ENCODE measurements around the gene ATG3.
A peak's percentile ranks its signal among the peaks of the same experiment; 100 is the strongest.

The ATG3 gene

DNA sequence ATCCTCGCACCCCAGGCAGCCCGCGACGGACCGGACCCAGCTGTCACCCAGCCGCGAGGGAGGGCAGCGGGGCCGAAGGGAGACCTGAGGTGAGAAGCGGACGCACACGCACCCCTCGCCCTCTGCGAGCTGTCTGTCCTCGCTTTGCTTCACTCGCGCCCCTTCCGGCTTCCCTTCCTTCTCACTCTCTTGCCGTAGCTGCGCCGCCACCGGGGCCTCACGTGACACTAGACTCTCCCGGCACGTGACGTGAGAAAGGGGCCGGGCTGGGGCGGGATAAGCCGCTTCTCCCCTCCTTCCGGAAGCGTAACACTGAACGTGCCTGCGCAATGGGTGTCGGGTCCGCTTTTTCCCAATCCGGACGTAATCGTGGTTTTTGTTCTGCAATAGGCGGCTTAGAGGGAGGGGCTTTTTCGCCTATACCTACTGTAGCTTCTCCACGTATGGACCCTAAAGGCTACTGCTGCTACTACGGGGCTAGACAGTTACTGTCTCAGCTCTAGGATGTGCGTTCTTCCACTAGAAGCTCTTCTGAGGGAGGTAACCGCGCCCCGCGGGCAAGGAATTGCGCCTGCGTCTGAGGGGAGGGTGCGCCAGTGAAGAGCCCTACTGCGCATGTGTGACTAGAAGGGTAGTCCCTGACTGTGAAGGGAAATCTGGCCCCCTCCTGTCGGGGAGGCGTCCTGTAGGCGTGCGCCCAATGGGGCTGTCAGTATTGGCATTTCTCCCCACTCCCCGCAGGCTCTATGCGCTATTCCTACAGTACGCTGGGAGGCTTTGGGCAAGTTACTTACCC is at the start of gene ATG3, which contains the start of gene SLC35A5 (continued):
- TF ChIP-seq, protein P1, sequence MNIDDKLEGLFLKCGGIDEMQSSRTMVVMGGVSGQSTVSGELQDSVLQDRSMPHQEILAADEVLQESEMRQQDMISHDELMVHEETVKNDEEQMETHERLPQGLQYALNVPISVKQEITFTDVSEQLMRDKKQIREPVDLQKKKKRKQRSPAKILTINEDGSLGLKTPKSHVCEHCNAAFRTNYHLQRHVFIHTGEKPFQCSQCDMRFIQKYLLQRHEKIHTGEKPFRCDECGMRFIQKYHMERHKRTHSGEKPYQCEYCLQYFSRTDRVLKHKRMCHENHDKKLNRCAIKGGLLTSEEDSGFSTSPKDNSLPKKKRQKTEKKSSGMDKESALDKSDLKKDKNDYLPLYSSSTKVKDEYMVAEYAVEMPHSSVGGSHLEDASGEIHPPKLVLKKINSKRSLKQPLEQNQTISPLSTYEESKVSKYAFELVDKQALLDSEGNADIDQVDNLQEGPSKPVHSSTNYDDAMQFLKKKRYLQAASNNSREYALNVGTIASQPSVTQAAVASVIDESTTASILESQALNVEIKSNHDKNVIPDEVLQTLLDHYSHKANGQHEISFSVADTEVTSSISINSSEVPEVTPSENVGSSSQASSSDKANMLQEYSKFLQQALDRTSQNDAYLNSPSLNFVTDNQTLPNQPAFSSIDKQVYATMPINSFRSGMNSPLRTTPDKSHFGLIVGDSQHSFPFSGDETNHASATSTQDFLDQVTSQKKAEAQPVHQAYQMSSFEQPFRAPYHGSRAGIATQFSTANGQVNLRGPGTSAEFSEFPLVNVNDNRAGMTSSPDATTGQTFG (tag by site-specific recombination; IDR thresholded peaks at IDR 0.05; ENCODE audit: borderline replicate concordance) = no peak
- TF ChIP-seq, protein P2, sequence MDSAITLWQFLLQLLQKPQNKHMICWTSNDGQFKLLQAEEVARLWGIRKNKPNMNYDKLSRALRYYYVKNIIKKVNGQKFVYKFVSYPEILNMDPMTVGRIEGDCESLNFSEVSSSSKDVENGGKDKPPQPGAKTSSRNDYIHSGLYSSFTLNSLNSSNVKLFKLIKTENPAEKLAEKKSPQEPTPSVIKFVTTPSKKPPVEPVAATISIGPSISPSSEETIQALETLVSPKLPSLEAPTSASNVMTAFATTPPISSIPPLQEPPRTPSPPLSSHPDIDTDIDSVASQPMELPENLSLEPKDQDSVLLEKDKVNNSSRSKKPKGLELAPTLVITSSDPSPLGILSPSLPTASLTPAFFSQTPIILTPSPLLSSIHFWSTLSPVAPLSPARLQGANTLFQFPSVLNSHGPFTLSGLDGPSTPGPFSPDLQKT (IDR thresholded peaks at IDR 0.05; ENCODE audit: borderline replicate concordance, low read depth, low read length) = no peak
- TF ChIP-seq GLI2 (tag by site-specific recombination; IDR thresholded peaks at IDR 0.05; ENCODE audit: borderline replicate concordance, low read depth) = no peak
- TF ChIP-seq, protein P3, sequence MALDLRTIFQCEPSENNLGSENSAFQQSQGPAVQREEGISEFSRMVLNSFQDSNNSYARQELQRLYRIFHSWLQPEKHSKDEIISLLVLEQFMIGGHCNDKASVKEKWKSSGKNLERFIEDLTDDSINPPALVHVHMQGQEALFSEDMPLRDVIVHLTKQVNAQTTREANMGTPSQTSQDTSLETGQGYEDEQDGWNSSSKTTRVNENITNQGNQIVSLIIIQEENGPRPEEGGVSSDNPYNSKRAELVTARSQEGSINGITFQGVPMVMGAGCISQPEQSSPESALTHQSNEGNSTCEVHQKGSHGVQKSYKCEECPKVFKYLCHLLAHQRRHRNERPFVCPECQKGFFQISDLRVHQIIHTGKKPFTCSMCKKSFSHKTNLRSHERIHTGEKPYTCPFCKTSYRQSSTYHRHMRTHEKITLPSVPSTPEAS (tag by site-specific recombination; IDR thresholded peaks at IDR 0.05) = no peak
- TF ChIP-seq ZSCAN16 (tag by site-specific recombination; IDR thresholded peaks at IDR 0.05) = no peak
- TF ChIP-seq ZFP37 (tag by site-specific recombination; IDR thresholded peaks at IDR 0.05) = no peak
- TF ChIP-seq ZNF16 (tag by site-specific recombination; IDR thresholded peaks at IDR 0.05; ENCODE audit: low read depth) = no peak
- TF ChIP-seq RBAK (tag by site-specific recombination; IDR thresholded peaks at IDR 0.05) = no peak
- TF ChIP-seq ZEB2 (tag by site-specific recombination; IDR thresholded peaks at IDR 0.05) = peak; percentile 72
- TF ChIP-seq HOXC10 (CRISPR knock-in tag; IDR thresholded peaks at IDR 0.05) = no peak
- no peak for TF ChIP-seq BCL11B (tag by site-specific recombination; IDR thresholded peaks at IDR 0.05; ENCODE audit: low read depth)
- no peak for TF ChIP-seq ZNF324 (tag by site-specific recombination; IDR thresholded peaks at IDR 0.05)
- 0 out of 2 replicates have a peak, but pooled peaks have one; percentile 27 for TF ChIP-seq ZNF423 (tag by site-specific recombination; IDR thresholded peaks at IDR 0.05)
- TF ChIP-seq ZNF146 (tag by site-specific recombination; IDR thresholded peaks at IDR 0.05) = no peak
- TF ChIP-seq ZNF600 (tag by site-specific recombination; IDR thresholded peaks at IDR 0.05) = peak; percentile 92
- TF ChIP-seq, protein P4, sequence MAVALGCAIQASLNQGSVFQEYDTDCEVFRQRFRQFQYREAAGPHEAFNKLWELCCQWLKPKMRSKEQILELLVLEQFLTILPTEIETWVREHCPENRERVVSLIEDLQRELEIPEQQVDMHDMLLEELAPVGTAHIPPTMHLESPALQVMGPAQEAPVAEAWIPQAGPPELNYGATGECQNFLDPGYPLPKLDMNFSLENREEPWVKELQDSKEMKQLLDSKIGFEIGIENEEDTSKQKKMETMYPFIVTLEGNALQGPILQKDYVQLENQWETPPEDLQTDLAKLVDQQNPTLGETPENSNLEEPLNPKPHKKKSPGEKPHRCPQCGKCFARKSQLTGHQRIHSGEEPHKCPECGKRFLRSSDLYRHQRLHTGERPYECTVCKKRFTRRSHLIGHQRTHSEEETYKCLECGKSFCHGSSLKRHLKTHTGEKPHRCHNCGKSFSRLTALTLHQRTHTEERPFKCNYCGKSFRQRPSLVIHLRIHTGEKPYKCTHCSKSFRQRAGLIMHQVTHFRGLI (tag by site-specific recombination; IDR thresholded peaks at IDR 0.05) = no peak
- TF ChIP-seq ZFP69B (tag by site-specific recombination; IDR thresholded peaks at IDR 0.05) = peak; percentile 15; the same call in 1 of the 2 replicates
- no peak for TF ChIP-seq ZNF114 (tag by site-specific recombination; IDR thresholded peaks at IDR 0.05)
- no peak for TF ChIP-seq ZNF530 (tag by site-specific recombination; IDR thresholded peaks at IDR 0.05; ENCODE audit: low read depth)
- TF ChIP-seq, protein P5, sequence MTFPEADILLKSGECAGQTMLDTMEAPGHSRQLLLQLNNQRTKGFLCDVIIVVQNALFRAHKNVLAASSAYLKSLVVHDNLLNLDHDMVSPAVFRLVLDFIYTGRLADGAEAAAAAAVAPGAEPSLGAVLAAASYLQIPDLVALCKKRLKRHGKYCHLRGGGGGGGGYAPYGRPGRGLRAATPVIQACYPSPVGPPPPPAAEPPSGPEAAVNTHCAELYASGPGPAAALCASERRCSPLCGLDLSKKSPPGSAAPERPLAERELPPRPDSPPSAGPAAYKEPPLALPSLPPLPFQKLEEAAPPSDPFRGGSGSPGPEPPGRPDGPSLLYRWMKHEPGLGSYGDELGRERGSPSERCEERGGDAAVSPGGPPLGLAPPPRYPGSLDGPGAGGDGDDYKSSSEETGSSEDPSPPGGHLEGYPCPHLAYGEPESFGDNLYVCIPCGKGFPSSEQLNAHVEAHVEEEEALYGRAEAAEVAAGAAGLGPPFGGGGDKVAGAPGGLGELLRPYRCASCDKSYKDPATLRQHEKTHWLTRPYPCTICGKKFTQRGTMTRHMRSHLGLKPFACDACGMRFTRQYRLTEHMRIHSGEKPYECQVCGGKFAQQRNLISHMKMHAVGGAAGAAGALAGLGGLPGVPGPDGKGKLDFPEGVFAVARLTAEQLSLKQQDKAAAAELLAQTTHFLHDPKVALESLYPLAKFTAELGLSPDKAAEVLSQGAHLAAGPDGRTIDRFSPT (tag by site-specific recombination; IDR thresholded peaks at IDR 0.05) = no peak
- TF ChIP-seq ZNF670 (tag by site-specific recombination; IDR thresholded peaks at IDR 0.05; ENCODE audit: low read depth) = no peak
- TF ChIP-seq ZBTB48 (tag by site-specific recombination; IDR thresholded peaks at IDR 0.05) = peak; percentile 88
- TF ChIP-seq, protein P6, sequence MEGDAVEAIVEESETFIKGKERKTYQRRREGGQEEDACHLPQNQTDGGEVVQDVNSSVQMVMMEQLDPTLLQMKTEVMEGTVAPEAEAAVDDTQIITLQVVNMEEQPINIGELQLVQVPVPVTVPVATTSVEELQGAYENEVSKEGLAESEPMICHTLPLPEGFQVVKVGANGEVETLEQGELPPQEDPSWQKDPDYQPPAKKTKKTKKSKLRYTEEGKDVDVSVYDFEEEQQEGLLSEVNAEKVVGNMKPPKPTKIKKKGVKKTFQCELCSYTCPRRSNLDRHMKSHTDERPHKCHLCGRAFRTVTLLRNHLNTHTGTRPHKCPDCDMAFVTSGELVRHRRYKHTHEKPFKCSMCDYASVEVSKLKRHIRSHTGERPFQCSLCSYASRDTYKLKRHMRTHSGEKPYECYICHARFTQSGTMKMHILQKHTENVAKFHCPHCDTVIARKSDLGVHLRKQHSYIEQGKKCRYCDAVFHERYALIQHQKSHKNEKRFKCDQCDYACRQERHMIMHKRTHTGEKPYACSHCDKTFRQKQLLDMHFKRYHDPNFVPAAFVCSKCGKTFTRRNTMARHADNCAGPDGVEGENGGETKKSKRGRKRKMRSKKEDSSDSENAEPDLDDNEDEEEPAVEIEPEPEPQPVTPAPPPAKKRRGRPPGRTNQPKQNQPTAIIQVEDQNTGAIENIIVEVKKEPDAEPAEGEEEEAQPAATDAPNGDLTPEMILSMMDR (tag by site-specific recombination; IDR thresholded peaks at IDR 0.05) = peak; percentile 51; the same call in 1 of the 2 replicates
- no peak for TF ChIP-seq ZNF140 (tag by site-specific recombination; IDR thresholded peaks at IDR 0.05)
- TF ChIP-seq ZNF335 (tag by site-specific recombination; conservative IDR thresholded peaks at IDR 0.05) = no peak; the same call in none of the 2 replicates
- peak; percentile 97 for TF ChIP-seq ZNF341 (tag by site-specific recombination; IDR thresholded peaks at IDR 0.05; ENCODE audit: low read depth)
- TF ChIP-seq, protein P7, sequence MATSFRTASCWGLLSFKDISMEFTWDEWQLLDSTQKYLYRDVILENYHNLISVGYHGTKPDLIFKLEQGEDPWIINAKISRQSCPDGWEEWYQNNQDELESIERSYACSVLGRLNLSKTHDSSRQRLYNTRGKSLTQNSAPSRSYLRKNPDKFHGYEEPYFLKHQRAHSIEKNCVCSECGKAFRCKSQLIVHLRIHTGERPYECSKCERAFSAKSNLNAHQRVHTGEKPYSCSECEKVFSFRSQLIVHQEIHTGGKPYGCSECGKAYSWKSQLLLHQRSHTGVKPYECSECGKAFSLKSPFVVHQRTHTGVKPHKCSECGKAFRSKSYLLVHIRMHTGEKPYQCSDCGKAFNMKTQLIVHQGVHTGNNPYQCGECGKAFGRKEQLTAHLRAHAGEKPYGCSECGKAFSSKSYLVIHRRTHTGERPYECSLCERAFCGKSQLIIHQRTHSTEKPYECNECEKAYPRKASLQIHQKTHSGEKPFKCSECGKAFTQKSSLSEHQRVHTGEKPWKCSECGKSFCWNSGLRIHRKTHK (tag by site-specific recombination; IDR thresholded peaks at IDR 0.05) = no peak
- TF ChIP-seq ZNF292 (tag by site-specific recombination; IDR thresholded peaks at IDR 0.05; ENCODE audit: borderline replicate concordance, low read depth) = no peak
